H1 (cell line): Measurements from ENCODE around the gene TRIM6. TPM values are rescaled to one million over a fixed set of nuclear protein-coding genes. Genes with fewer than 3 reads are reported as not detected.
A peak's percentile ranks its signal among the peaks of the same experiment; 100 is the strongest.

Experiments used
- CTCF ChIA-PET: fragments of 300-600 bp; sonication (Branson Sonifier 250); formaldehyde crosslinking; loops from one replicate; lab custom pipeline; 2021; ENCODE audit not compliant: partially characterized antibody; lab: Charles Lee
- POLR2A ChIA-PET: fragments of 300-600 bp; sonication (Branson Sonifier 250); formaldehyde crosslinking; loops from one replicate; lab custom pipeline; 2021; ENCODE audit warnings: inconsistent platforms; ENCODE audit not compliant: partially characterized antibody; lab: Charles Lee
- DNase-seq, 2 experiments: peaks; one replicate each; pipeline versions ENCODE4 v3.0.0 to v3.0.0-alpha.2; 2010 to 2022; ENCODE audit warnings: low spot score in 2 of 2, low read depth in 1 of 2, mixed read lengths in 1 of 2
- FAIRE-seq: peaks from 2 replicates; lab custom pipeline; 2011; peaks lifted over from hg19 to GRCh38; lab: Jason Lieb, UNC
- H2AFZ ChIP-seq: 2 replicates; pipeline ENCODE4 v1.8.1; 2012; ENCODE audit warnings: low read length, inconsistent platforms
- H2AK5ac ChIP-seq: 2 replicates; pipeline ENCODE4 v1.6.1; 2013; ENCODE audit warnings: low read depth, low read length
- H2BK120ac ChIP-seq: replicated peaks from 2 replicates; pipeline ENCODE3; 2013; ENCODE audit warnings: low read depth, low read length, inconsistent platforms
- H2BK12ac ChIP-seq: 2 replicates; pipeline ENCODE4 v1.6.1; 2013; ENCODE audit warnings: low read depth, low read length
- H2BK15ac ChIP-seq: 2 replicates; pipeline ENCODE4 v1.6.1; 2013; ENCODE audit warnings: low read length
- H2BK20ac ChIP-seq: 2 replicates; pipeline ENCODE4 v1.6.1; 2013; ENCODE audit warnings: low read length
- H2BK5ac ChIP-seq: 2 replicates; pipeline ENCODE4 v1.6.1; 2013; ENCODE audit warnings: low read depth, low read length
- H3K14ac ChIP-seq: 2 replicates; pipeline ENCODE4 v1.6.1; 2013; ENCODE audit warnings: inconsistent platforms; ENCODE audit not compliant: insufficient read length
- H3K18ac ChIP-seq: 2 replicates; pipeline ENCODE4 v1.6.1; 2013; ENCODE audit warnings: low read length; ENCODE audit errors: extremely low read depth
- H3K23ac ChIP-seq: 2 replicates; pipeline ENCODE4 v1.6.1; 2013; ENCODE audit warnings: inconsistent platforms; ENCODE audit not compliant: insufficient read length
- H3K23me2 ChIP-seq: 2 replicates; pipeline ENCODE4 v1.6.1; 2013; ENCODE audit warnings: low read depth, low read length
- H3K27ac ChIP-seq: 2 replicates; pipeline ENCODE4 v1.6.1; 2011; ENCODE audit warnings: low read depth, low read length, inconsistent platforms
- H3K27me3 ChIP-seq, 4 experiments: replicated peaks in 1 of 4; 1 replicate in 1 of 4; 2 replicates in 3 of 4; pipeline versions ENCODE4 v1.6.1 to v1.8.1; 2011 to 2013; ENCODE audit warnings: low read length in 3 of 4, mild to moderate bottlenecking in 3 of 4, inconsistent platforms in 2 of 4, mixed read lengths in 2 of 4, moderate library complexity in 1 of 4; ENCODE audit not compliant: control insufficient read depth in 3 of 4, insufficient read depth in 3 of 4; ENCODE audit errors: extremely low read depth in 1 of 4
- H3K36me3 ChIP-seq, 4 experiments: 2 replicates each; pipeline versions ENCODE4 v1.6.1 to v1.8.1; 2011 to 2013; ENCODE audit warnings: mild to moderate bottlenecking in 4 of 4, low read length in 3 of 4, moderate library complexity in 2 of 4, control low read depth in 1 of 4, inconsistent platforms in 1 of 4; ENCODE audit not compliant: insufficient read depth in 4 of 4, control insufficient read depth in 2 of 4
- H3K4ac ChIP-seq: replicated peaks from 2 replicates; pipeline ENCODE3; 2013; ENCODE audit warnings: low read length, low read depth, mixed read lengths, inconsistent platforms; ENCODE audit not compliant: insufficient read length
- H3K4me1 ChIP-seq, 4 experiments: replicated peaks in 1 of 4; 1 replicate in 1 of 4; 2 replicates in 3 of 4; pipeline versions ENCODE4 v1.6.1 to v1.8.1; 2011 to 2013; ENCODE audit warnings: low read length in 3 of 4, inconsistent platforms in 2 of 4, mixed read lengths in 1 of 4; ENCODE audit not compliant: insufficient read depth in 4 of 4, control insufficient read depth in 3 of 4
- H3K4me2 ChIP-seq, 2 experiments: 2 replicates each; pipeline versions ENCODE4 v1.6.1 to v1.8.1; 2011 to 2013; ENCODE audit warnings: low read depth in 2 of 2, low read length in 2 of 2, control low read depth in 1 of 2, inconsistent platforms in 1 of 2, mild to moderate bottlenecking in 1 of 2; ENCODE audit not compliant: insufficient read depth in 1 of 2
- H3K4me3 ChIP-seq, 4 experiments: fragments of 200-600, 300-600 bp in 1 of 4; sonication (generic), shearing (Covaris generic), sonication (Bioruptor Twin) in 1 of 4; 2 replicates each; pipeline versions ENCODE4 v1.5.1 to v1.8.1; 2011 to 2016; ENCODE audit warnings: low read length in 4 of 4, low read depth in 3 of 4, control low read depth in 2 of 4, inconsistent platforms in 2 of 4, mild to moderate bottlenecking in 2 of 4, mixed read lengths in 1 of 4, moderate library complexity in 1 of 4; ENCODE audit not compliant: insufficient read depth in 2 of 4; ENCODE audit errors: extremely low read depth in 1 of 4
- H3K56ac ChIP-seq: replicated peaks from 2 replicates; pipeline ENCODE3; 2013; ENCODE audit warnings: low read depth, mild to moderate bottlenecking, mixed read lengths, low read length, inconsistent platforms; ENCODE audit not compliant: insufficient read length
- H3K79me1 ChIP-seq: 2 replicates; pipeline ENCODE4 v1.6.1; 2013; ENCODE audit warnings: low read depth, low read length, control low read depth
- H3K79me2 ChIP-seq, 2 experiments: 2 replicates each; pipeline versions ENCODE4 v1.6.1 to v1.8.1; 2012 to 2013; ENCODE audit warnings: low read length in 2 of 2, mild to moderate bottlenecking in 2 of 2, inconsistent platforms in 1 of 2; ENCODE audit not compliant: insufficient read depth in 2 of 2, control insufficient read depth in 1 of 2
- H3K9ac ChIP-seq, 4 experiments: replicated peaks in 1 of 4; 1 replicate in 1 of 4; 2 replicates in 3 of 4; pipeline versions ENCODE4 v1.6.1 to v1.8.1; 2011 to 2013; ENCODE audit warnings: low read depth in 3 of 4, low read length in 3 of 4, control low read depth in 2 of 4, mild to moderate bottlenecking in 2 of 4, moderate library complexity in 2 of 4, inconsistent platforms in 1 of 4; ENCODE audit errors: extremely low read depth in 1 of 4
- H3K9me3 ChIP-seq, 2 experiments: 2 replicates each; pipeline versions ENCODE4 v1.6.1 to v1.8.1; 2012 to 2013; ENCODE audit warnings: mild to moderate bottlenecking in 2 of 2, moderate library complexity in 2 of 2, control low read depth in 1 of 2, inconsistent platforms in 1 of 2, low read depth in 1 of 2, low read length in 1 of 2, mixed read lengths in 1 of 2; ENCODE audit not compliant: insufficient read depth in 2 of 2
- H4K20me1 ChIP-seq, 2 experiments: replicated peaks in 1 of 2; 2 replicates each; pipeline versions ENCODE3 to v1.8.1; 2011 to 2013; ENCODE audit warnings: inconsistent platforms in 2 of 2, low read length in 2 of 2, mild to moderate bottlenecking in 1 of 2; ENCODE audit not compliant: insufficient read depth in 2 of 2, control insufficient read depth in 1 of 2
- H4K5ac ChIP-seq: 2 replicates; pipeline ENCODE4 v1.6.1; 2013; ENCODE audit warnings: low read length, low read depth, mixed read lengths, inconsistent platforms; ENCODE audit not compliant: insufficient read length
- H4K8ac ChIP-seq: 2 replicates; pipeline ENCODE4 v1.8.0; 2013; ENCODE audit warnings: mild to moderate bottlenecking, moderate library complexity, low read length, inconsistent platforms; ENCODE audit not compliant: insufficient read depth; ENCODE audit errors: extremely low read depth
- H4K91ac ChIP-seq: replicated peaks from 2 replicates; pipeline ENCODE3; 2013; ENCODE audit warnings: low read length, mixed read lengths, inconsistent platforms; ENCODE audit not compliant: insufficient read length
- ATF3 ChIP-seq: IDR thresholded peaks from 2 replicates; pipeline ENCODE4 v1.6.1; 2011; ENCODE audit warnings: low read depth, mild to moderate bottlenecking, low read length; ENCODE audit not compliant: insufficient read depth
- POU5F1 ChIP-seq: IDR thresholded peaks from 2 replicates; pipeline ENCODE4 v1.6.1; 2011; ENCODE audit warnings: low read depth, mild to moderate bottlenecking, low read length, moderate library complexity
- SAP30 ChIP-seq: fragments of 300-600 bp; sonication (generic); IDR thresholded peaks from 2 replicates; pipeline ENCODE4 v1.7.1; 2012; ENCODE audit warnings: low read length, moderate library complexity, mild to moderate bottlenecking, inconsistent platforms; ENCODE audit not compliant: insufficient read depth, insufficient replicate concordance
- TAF1 ChIP-seq: IDR thresholded peaks from 2 replicates; pipeline ENCODE4 v1.6.1; 2011; ENCODE audit warnings: mild to moderate bottlenecking, low read depth, low read length
- TCF12 ChIP-seq: IDR thresholded peaks from 2 replicates; pipeline ENCODE4 v1.6.1; 2011; ENCODE audit warnings: low read depth, mild to moderate bottlenecking, low read length
- WGBS, 2 experiments: shearing (Covaris generic) in 1 of 2; methylation state at CpG; one replicate each; pipeline versions ENCODE4 v1.1.6 to v1.1.7; 2013 to 2015; ENCODE audit warnings: low lambda C conversion rate in 2 of 2, mixed read lengths in 2 of 2, inconsistent platforms in 1 of 2, low coverage in 1 of 2, missing lambda C conversion rate in 1 of 2; ENCODE audit not compliant: insufficient replicate concordance in 2 of 2, insufficient coverage in 1 of 2, insufficient read length in 1 of 2; ENCODE audit errors: extremely low coverage in 1 of 2, missing lambda C conversion rate in 1 of 2; 5-methylcytosine and 5-hydroxymethylcytosine counted together
- polyA plus RNA-seq, 7 experiments: library from polyadenylated mRNA; depleted of rRNA in 3 of 7; stranded (reverse) in 5 of 7; unstranded in 2 of 7; fragments of >200 nt in 5 of 7; fragments of 200-250 nt in 2 of 7; gene quantifications; 1 replicate in 5 of 7; 2 replicates in 1 of 7; 4 replicates in 1 of 7; pipeline versions ENCODE4 v1.2.1 to v1.2.3, GENCODE V29; 2011 to 2013; ENCODE audit warnings: missing spikeins in 2 of 7, mixed read lengths in 2 of 7
- total RNA-seq: library from RNA; stranded (reverse); fragmentation: NEBNext Ultra II Directional; extraction: Animal tissue kit (Norgen Biotek cat#: 25700); gene quantifications from 2 replicates; pipeline ENCODE4 v1.2.1, GENCODE V29; 2021

TRIM6 gene
- total and polyA plus RNA-seq, 2 of the 8 experiments (the other 6 are each of a cell fraction or from before 2014, with no cell fraction given) = 21.6 to 23.3 TPM

DNA sequence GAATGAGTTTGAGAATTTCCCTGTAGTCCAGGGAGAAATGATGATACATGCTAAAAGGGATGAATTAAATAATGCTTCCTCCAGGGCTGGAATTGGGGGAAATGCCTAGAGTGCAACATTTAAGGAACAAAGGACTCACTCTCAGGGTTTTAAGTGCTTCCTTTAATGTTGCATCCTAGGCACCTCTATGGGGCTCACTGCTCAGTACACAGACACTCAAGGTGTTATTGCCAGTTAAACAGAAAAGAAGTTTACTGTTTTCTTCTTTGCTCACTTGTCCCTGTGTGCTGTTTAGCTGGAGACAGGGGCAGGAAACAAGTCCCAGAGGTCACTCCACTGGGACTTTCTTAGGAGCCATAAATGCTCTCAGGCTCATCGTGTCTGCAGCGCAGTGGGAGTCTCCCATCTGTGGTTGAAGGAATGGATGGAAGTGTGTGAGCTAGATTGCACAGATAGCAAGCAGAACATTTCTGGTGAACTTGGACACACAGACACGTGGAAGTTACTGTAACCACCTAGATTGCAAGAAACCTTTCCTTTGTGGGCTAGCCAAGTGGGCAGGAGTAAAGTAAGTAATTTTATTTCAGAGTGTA is 39.7 kb upstream of the TRIM6 start:
- no peak overlapping the region for H3K27ac ChIP-seq
- no peak overlapping the region for H3K4ac ChIP-seq
- H4K5ac ChIP-seq = no peak overlapping the region
- FAIRE-seq (no peak), DNase-seq (no peak)
- no peak overlapping the region for H3K56ac ChIP-seq
- H3K18ac ChIP-seq = no peak overlapping the region
- no peak overlapping the region for H2BK20ac ChIP-seq
- POLR2A ChIA-PET = no interaction called here
- no peak overlapping the region for H3K4me3 ChIP-seq
- H3K79me2 ChIP-seq = no peaks in the 10 kb centered on the region
- no peak overlapping the region for H3K9ac ChIP-seq
- no peak overlapping the region for H2BK120ac ChIP-seq
- no peaks in the 10 kb centered on the region for H4K20me1 ChIP-seq
- CTCF ChIA-PET = no interaction called here
- no peak overlapping the region for H2BK15ac ChIP-seq
- H2BK5ac ChIP-seq = no peak overlapping the region
- WGBS, 2 experiments = 86% methylated on average over 3 of the region's 3 CpGs; no CpG with 5 or more reads in 1 of the 2 experiments
- H2AFZ ChIP-seq = 0 out of 2 replicates have a peak overlapping the region, but pooled peaks have one; percentile 64
- H3K4me1 ChIP-seq = peaks cover 0 to 6% (median 0%) of the 10 kb centered on the region in 4 experiments; a peak in 2 of 7 replicates
- no peak overlapping the region for H3K14ac ChIP-seq
- no peak overlapping the region for H3K23ac ChIP-seq
- TF ChIP-seq TCF12 = no peak
- TF ChIP-seq POU5F1 = no peak
- TF ChIP-seq TAF1 = no peak
- TF ChIP-seq SAP30 = no peak
- TF ChIP-seq ATF3 = no peak
- no peak overlapping the region for H4K91ac ChIP-seq
- H2BK12ac ChIP-seq = no peak overlapping the region
- no peaks in the 10 kb centered on the region for H3K23me2 ChIP-seq
- no peaks in the 10 kb centered on the region for H3K27me3 ChIP-seq
- no peak overlapping the region for H4K8ac ChIP-seq
- H2AK5ac ChIP-seq = no peak overlapping the region
- no peak overlapping the region for H3K4me2 ChIP-seq
- no peaks in the 10 kb centered on the region for H3K79me1 ChIP-seq
- H3K9me3 ChIP-seq = no peaks in the 10 kb centered on the region
- H3K36me3 ChIP-seq = no peaks in the 10 kb centered on the region
